Measurements from ENCODE around the gene ATP6V0A4. TPM values are rescaled to one million over a fixed set of nuclear protein-coding genes. Genes with fewer than 3 reads are reported as not detected.

ATP6V0A4 gene
- total RNA-seq, 2 donors from 2014 or later, result not detected

GRCh38 chr7:138755842-138756590 lies 42.0 kb downstream of the ATP6V0A4 start:
- DNase-seq, result no peak
- ATAC-seq, result no peak
- Histone ChIP-seq H3K4me1 (no peaks in the 10 kb centered on the region), H3K27ac (no peak overlapping the region), H3K27me3 (no peaks in the 10 kb centered on the region), H3K4me3 (no peak overlapping the region), H3K9me3 (no peaks in the 10 kb centered on the region), H3K36me3 (replicated peaks in 1 of 2; ENCODE audit: insufficient read depth in 1 of 2, low read depth in 2 of 2) (no peaks in the 10 kb centered on the region)
- TF ChIP-seq CTCF (IDR thresholded peaks at IDR 0.05) (no peak), POLR2A (IDR thresholded peaks at IDR 0.05) (no peak)
- WGBS, 2 donors, result 61 to 76% methylated on average over 4 of the region's 4 CpGs
- intact Hi-C loops (cut with DNase I), result no loop called here

GRCh38 chr7:138755331-138755747 lies 42.7 kb downstream of the ATP6V0A4 start:
- Histone ChIP-seq H3K4me1 (no peaks in the 10 kb centered on the region), H3K9me3 (no peaks in the 10 kb centered on the region), H3K27ac (no peak overlapping the region), H3K36me3 (replicated peaks in 1 of 2; ENCODE audit: insufficient read depth in 1 of 2, low read depth in 2 of 2) (no peaks in the 10 kb centered on the region), H3K4me3 (no peak overlapping the region), H3K27me3 (no peaks in the 10 kb centered on the region)
- DNase-seq (no peak), ATAC-seq (no peak)
- intact Hi-C loops (cut with DNase I), result no loop called here
- TF ChIP-seq POLR2A (IDR thresholded peaks at IDR 0.05) (no peak), CTCF (IDR thresholded peaks at IDR 0.05) (no peak)
- 69 to 75% methylated on average over 10 of the region's 10 CpGs for WGBS, 2 donors

GRCh38 chr7:138753610-138754009 lies 44.4 kb downstream of the ATP6V0A4 start:
- TF ChIP-seq CTCF (IDR thresholded peaks at IDR 0.05), result no peak
- TF ChIP-seq POLR2A (IDR thresholded peaks at IDR 0.05), result no peak
- Histone ChIP-seq H3K4me1 (no peaks in the 10 kb centered on the region), H3K27ac (no peak overlapping the region), H3K4me3 (no peak overlapping the region), H3K27me3 (no peaks in the 10 kb centered on the region), H3K36me3 (replicated peaks in 1 of 2; ENCODE audit: insufficient read depth in 1 of 2, low read depth in 2 of 2) (no peaks in the 10 kb centered on the region), H3K9me3 (no peaks in the 10 kb centered on the region)
- no peak for DNase-seq
- WGBS, 2 donors, result 75 to 86% methylated on average over 4 to 5 of the region's 5 CpGs
- intact Hi-C loops (cut with DNase I), result no loop called here
- no peak for ATAC-seq

GRCh38 chr7:138753150-138753518 lies 44.9 kb downstream of the ATP6V0A4 start:
- ATAC-seq, result no peak
- H3K9me3 ChIP-seq, result no peaks in the 10 kb centered on the region
- intact Hi-C loops (cut with DNase I), result no loop called here
- no peak overlapping the region for H3K4me3 ChIP-seq
- DNase-seq, result no peak
- TF ChIP-seq POLR2A (IDR thresholded peaks at IDR 0.05) (no peak), CTCF (IDR thresholded peaks at IDR 0.05) (no peak)
- no peaks in the 10 kb centered on the region for H3K27me3 ChIP-seq
- no peak overlapping the region for H3K27ac ChIP-seq
- 84 to 86% methylated on average over 8 of the region's 8 CpGs for WGBS, 2 donors
- no peaks in the 10 kb centered on the region for H3K4me1 ChIP-seq
- H3K36me3 ChIP-seq (replicated peaks in 1 of 2; ENCODE audit: insufficient read depth in 1 of 2, low read depth in 2 of 2), result no peaks in the 10 kb centered on the region
